Activated CD4-positive, alpha-beta T cell treated with anti-CD3 and anti-CD28 coated beads, Interleukin-2, amount 50 U/mL, for 4 hours (primary cell): ENCODE data around the gene ZNF814.
"Not testable (repeated sequence)": the region's sequence is repeated elsewhere in the genome, so short reads cannot be mapped to it uniquely, and the experiment has no call there.

Source experiments
- DNase-seq, 2 experiments: peaks; one replicate each; pipeline ENCODE4 v3.0.0-alpha.2; 2020

Gene ZNF814

DNA sequence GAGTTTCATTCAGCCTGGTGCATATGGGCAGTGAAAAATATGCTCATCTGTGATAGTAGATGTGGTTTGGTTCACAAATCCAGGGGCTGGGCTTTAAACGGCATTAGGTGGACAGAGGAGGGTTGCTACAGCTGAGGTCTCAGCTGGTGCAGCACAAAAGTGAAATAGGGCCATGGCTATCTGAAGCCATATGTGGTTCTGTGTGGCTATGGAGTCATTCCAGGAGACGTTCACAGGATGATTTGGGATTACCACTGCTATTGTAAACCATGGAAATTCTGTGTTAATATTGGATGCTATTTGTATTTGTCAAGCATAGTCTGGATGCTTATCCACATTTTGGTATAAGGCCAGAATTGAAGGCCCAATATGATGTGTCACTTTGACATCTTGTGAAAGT, 34.7 kb downstream of the ZNF814 start:
- DNase-seq: not testable (repeated sequence)

DNA sequence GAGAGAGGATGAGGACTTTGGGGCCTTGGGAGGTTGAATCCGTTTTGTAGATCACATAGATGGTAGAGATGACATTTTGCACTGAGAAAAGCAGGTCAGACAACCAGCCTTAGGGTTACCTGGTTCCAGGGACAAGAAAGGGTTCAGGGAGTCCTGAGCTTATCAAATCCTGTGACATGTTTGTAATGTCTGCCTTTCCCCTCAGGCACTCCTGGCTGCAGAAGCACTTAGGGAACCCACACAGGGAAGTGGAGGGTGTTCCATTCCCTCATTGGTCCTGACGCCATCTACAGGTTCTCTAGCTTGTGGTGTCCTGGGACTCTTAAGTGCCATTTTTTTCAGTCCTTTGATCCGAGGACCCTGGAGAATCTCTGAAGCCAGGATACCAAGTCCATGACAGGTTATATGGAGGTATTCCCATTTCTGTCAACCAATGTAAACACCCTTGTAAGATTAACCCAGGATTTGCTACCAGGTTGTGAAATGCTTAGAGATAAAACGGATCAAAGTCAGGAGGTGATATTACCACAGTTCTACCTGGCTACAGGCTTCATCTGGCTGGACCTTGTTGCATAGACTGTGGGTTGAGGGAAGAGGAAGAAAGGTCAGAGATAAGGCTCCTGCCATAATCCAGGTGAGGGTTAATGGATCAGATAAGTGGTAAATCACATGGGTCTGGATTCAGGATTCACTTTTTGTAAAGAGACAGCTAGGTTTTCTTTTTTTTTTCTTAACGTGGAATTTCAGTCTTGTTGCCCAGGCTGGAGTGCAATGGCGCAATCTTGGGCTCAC, 36.8 kb downstream of the ZNF814 start:
- not testable (repeated sequence) for DNase-seq

DNA sequence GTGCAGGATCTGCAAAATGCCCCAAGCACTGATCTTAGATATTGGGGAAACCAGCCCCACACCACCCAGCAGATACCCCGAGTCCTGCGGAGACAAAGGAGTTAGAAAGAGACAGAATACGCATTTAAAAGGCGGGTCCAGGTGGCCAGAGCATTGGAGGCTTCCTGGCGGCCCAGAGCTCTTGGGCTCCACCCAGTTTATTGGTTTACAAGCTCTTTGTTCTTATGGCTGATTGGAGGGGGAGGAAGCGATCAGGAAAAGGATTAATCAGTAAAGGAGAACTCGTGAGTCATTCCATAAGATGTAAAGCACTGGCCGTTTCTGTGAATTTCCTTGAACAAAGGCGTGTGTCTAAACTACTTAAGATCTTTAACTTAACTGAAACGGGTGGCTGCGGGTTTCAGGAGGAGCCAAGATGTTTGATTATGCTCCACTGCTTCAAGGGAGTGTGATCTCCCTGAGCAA, 38.3 kb downstream of the ZNF814 start:
- DNase-seq: no peak

DNA sequence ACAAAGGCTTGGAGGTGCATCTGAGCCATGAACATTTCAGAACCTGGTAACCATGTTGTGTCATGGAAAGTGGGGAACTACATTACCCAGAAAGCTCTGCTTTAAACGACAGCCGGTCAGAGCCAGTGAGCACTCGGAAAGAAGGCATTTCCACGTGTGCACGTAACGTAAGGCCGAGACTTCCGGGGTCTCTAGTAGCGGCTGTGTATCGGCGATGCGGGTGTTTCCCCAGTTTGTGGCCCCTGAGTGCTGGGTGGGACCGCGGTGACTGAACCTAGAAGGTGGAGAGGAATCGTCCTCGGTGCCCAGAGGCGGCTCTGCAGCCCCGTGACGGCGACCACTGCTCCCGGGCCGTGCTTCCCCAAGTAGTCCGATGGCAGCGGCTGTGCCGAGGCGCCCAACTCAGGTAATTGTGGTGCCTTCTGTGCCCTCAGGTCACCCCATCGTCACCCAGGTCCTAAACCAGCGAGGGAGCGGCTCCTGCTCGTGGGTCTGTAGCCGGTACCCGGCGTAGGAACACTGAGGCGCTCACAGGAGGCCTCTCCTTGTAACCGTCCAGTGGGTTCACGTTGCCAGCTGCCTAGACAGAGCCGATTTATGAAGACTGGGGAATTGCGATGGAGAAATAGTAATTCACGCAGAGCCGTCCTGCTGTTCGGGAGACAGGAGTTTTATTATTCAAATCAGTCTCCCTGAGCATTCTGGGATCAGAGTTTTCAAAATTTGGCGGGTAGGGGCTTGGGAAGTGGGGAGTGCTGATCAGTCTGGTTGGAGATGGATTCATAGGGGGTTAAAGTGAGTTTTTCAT, 39.0 kb downstream of the ZNF814 start, which contains the start of gene ZNF587:
Gene ZNF587, plus strand, starts transcription at position 194 of the 808 bp plus-strand sequence. Its CDS starts 180 bp downstream, at position 374.
- peak; percentile 70 to 71 for DNase-seq

DNA sequence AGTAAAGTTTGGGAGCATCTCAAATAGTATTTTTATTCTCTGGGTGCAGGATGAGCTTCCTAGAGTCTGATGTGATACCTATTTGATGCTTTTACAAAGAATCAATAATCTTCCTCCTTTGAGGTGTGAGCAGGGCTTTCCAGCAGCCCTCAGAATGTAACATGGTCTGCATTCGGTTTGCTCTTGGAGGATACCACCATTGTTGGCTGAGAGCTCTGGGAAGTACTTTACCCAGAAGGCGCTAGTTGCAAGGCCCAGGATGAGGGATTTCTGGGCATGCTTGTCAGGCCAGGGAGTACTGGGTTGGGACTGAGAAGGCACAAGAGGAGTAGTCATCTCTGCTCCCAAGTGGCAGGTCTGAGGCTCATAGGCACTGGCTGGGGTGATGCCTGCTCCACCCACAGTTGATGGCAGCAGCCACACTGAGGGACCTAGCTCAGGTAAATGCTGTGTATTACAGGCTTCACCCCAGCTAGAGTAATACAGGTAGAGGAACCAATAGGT, 39.6 kb downstream of the ZNF814 start:
- not testable (repeated sequence) for DNase-seq

DNA sequence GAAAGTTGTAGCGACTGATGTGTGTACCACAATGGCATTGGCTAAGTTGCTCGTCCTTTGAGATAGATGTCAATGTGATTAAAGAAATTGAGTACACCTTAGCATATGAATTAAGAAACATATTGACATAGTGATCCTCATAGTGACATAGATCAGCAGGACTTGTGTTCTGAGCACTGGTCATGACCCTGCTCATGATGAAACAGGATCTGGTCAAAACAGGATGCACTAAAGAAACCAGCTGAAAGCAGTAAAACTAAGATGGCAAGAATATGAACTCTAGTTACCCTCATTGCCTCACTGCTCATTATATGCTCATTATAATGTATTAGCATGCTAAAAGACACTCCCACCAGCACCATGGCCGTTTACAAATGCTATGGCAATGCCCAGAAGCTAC, 41.7 kb downstream of the ZNF814 start:
- not testable (repeated sequence) for DNase-seq

DNA sequence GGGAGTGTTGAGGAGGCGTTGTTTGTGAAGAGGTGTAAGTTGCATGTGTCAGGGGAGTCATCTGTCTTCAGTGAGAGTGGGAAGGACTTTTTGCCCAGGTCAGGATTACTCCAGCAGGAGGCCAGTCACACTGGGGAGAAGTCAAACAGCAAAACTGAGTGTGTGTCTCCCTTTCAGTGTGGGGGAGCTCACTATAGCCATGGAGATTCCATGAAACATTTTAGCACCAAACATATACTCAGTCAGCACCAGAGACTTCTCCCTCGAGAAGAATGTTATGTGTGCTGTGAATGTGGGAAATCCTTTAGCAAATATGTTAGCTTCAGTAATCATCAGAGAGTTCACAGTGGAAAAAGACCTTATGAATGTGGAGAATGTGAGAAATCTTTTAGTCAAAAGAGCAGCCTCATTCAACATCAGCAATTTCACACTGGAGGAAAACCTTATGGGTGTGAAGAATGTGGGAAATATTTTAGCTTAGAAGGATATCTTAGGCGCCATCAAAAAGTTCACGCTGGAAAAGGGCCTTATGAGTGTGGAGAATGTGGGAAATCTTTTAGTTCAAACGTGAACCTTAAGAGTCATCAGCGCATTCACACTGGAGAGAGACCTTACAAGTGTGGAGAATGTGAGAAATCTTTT, 47.6 kb downstream of the ZNF814 start:
- DNase-seq: no peak

DNA sequence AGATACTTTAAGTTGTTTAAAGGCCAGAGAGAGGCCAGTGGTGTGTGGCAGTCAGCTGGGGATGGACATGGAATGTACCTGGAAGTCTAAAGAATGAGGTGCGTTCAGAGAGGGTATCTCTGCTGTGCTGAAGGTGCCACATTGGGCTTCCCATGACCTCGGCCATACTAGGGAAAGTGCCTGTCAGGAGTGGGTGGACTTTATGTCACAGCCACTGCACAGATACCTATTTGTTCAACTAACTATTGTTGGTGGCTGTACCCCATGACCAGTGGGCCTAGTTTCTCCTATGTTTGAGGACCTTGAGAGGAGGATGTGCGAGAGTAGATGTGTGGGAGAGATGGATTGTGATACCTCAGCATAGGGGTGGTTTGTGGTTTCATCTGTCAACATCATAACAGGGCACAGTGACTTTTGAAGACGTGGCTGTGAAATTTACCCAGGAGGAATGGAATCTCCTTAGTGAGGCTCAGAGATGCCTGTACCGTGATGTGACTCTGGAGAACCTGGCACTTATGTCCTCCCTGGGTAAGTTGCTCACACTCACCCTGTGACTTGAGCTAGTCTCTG, 50.1 kb downstream of the ZNF814 start:
- DNase-seq: not testable (repeated sequence)

DNA sequence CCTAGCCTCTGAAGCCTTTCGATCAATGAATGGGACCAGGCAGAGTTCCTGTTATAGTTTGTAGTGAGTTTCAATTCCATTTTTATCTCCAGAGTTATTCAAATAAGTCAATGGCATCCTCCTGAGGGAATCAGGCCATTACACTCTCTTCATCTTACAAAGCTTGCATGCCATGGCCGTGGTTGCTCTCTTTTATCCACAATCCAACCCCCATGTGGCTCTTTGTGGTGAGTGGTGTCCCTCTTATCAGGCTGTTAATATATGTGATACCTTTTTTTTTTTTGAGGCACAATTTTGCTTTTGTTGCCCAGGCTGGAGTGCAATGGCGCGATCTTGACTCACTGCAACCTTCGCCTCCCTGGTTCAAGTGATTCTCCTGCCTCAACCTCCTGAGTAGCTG, 51.8 kb downstream of the ZNF814 start:
- not testable (repeated sequence) for DNase-seq

DNA sequence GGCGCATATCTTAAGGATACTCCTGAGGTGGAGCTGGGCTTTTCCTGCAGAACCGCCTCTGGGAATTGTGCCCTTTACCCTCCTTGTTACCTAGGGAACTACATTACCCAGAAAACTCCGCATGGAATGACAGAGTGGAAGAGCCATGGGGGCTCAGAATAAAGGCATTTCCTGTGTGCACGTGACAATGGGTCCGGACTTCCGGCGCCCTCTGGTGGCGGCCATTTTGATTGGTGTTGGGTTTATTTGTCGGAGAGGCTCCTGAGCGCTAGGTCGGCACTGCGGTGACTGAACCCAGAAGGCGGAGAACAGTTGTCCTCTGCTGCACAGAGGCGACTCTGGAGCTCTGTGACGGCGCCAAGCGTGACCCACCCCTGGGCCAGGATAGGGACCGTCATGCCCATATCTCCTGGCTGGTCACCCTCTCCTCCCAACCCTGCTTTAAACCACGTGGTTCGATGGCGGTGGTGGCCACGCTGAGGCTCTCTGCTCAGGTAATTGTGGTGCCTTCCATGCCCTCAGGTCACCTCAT, 58.7 kb downstream of the ZNF814 start, which contains the start of gene ZNF587B:
Gene ZNF587B, plus strand, starts transcription at position 229 of the 532 bp plus-strand sequence. Its CDS starts 230 bp downstream, at position 459.
- DNase-seq: peak; percentile 21 to 23

DNA sequence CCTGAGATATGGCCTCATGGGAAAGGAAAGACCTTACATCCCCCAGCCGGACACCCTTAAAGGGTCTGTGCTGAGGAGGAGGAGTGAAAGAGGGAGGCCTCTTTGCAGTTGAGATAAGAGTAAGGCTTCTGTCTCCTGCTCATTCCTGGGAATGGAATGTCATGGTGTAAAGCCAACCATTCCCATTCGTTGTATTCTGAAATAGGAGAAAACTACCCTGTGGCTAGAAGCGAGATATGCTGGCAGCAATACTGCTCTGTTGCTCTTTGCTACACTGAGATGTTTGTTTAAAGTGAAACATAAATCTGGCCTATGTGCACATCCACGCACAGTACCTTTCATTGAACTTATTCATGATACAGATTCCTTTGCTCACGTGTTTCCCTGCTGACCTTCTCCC, 59.5 kb downstream of the ZNF814 start:
- no peak for DNase-seq

DNA sequence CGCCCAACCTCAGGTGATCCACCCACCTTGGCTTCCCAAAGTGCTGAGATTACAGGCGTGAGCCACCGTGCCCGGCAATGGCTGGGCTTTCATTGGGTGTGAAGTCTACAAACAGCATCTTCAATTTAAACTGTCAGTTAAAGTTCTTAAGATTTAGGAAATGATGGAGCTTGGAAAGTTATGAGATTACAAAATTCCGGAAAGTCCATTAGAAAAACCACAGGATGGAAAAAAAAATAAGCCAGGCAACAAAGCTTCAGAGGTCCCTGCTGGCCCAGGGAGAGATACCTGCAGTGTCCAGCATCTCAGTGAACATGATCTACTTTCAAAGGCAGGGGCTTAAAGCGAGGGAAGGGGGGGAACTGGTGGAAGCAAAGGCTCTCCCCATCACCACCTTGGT, 63.3 kb downstream of the ZNF814 start:
- DNase-seq: no peak

DNA sequence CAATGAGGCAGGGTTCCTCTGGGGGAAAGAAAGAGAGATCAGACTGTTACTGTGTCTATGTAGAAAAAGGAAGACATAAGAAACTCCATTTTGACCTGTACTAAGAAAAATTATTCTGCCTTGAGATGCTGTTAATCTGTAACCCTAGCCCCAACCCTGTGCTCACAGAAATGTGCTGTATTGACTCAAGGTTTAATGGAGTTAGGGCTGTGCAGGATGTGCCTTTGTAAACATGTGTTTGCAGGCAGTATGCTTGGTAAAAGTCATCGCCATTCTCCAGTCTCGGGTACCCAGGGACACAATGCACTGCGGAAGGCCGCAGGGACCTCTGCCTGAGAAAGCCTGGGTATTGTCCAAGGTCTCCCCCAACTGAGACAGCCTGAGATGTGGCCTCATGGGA, 65.2 kb downstream of the ZNF814 start:
- DNase-seq: not testable (repeated sequence)

DNA sequence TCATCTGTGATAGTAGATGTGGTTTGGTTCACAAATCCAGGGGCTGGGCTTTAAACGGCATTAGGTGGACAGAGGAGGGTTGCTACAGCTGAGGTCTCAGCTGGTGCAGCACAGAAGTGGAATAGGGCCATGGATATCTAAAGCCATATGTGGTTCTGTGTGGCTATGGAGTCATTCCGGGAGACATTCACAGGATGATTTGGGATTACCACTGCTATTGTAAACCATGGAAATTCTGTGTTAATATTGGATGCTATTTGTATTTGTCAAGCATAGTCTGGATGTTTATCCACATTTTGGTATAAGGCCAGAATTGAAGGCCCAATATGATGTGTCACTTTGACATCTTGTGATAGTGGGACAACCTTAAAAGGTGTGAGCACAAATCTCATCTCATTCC, 65.7 kb downstream of the ZNF814 start:
- not testable (repeated sequence) for DNase-seq

DNA sequence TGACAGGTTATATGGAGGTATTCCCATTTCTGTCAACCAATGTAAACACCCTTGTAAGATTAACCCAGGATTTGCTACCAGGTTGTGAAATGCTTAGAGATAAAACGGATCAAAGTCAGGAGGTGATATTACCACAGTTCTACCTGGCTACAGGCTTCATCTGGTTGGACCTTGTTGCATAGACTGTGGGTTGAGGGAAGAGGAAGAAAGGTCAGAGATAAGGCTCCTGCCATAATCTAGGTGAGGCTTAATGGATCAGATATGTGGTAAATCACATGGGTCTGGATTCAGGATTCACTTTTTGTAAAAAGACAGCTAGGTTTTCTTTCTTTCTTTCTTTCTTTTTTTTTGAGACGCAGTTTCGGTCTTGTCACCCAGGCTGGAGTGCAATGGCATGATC, 67.3 kb downstream of the ZNF814 start:
- not testable (repeated sequence) for DNase-seq

DNA sequence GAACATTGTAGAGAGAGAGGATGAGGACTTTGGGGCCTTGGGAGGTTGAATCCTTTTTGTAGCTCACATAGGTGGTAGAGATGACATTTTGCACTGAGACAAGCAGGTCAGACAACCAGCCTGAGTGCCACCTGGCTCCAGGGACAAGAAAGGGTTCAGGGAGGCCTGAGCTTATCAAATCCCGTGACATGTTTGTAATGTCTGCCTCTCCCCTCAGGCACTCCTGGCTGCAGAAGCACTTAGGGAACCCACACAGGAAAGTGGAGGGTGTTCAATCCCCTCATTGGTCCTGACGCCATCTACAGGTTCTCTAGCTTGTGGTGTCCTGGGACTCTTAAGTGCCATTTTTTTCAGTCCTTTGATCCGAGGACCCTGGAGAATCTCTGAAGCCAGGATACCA, 67.7 kb downstream of the ZNF814 start:
- not testable (repeated sequence) for DNase-seq

DNA sequence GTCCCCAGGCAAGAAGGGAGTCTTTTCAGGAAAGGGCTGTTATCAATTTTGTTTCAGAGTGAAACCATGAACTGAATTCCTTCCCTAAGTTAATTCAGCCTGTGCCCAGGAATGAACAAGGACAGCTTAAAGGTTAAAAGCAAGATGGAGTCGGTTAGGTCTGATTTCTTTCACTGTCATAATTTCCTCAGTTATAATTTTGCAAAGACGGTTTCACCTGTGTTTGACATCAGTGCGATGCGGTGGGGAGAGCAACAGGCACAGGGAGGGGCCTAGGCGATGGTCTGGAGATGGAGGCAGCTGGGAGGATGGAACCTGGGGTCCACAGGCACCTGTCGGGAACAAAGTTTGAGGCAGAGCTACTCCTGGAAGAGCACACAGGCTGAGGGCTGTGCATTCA, 68.2 kb downstream of the ZNF814 start:
- no peak for DNase-seq

DNA sequence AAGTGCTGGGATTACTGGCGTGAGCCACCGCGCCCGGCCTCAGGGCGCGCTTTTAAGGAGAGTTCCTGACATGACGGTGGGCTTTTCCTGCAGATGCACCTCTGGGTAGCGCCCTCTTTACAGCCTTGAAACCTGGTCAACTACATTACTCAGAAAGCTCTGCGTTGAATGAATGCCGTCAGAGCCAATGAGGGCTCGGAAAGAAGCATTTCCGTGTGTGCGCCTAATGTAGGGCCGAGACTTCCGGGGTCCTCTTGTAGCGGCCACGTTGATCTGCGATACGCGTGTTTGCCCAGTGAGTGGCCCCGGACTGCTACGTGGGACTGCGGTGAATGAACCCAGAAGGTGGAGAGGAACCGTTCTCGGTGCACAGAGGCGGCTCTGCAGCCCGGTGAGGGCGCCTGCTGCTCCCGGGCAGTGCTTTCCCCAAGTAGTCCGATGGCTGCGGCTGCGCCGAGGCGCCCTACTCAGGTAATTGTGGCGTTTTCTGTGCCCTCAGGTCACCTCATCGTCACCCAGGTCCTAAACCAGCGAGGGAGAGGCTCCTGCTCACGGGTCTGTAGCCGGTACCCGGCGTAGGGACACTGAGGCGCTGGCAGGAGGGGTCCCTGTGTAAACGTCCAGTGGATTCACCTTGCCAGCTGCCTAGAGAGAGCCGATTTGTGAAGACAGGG, 69.2 kb downstream of the ZNF814 start:
- DNase-seq: peak; percentile 69 to 70

DNA sequence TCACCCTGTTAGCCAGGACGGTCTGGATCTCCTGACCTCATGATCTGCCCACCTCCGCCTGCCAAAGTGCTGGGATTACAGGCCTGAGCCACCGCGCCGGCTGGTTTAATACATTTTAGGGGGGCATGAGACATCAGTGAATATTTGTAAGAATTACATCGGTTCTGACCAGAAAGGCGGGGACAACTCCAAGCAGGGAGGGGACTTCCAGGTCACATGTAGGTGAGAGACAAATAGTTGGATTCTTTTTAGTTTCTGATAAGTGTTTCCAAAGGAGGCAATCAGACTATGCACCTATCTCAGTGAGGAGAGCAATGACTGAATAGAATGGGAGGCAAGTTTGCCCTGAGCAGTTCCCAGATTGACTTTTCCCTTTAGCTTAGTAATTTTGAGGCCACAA, 70.5 kb downstream of the ZNF814 start:
- no peak for DNase-seq

DNA sequence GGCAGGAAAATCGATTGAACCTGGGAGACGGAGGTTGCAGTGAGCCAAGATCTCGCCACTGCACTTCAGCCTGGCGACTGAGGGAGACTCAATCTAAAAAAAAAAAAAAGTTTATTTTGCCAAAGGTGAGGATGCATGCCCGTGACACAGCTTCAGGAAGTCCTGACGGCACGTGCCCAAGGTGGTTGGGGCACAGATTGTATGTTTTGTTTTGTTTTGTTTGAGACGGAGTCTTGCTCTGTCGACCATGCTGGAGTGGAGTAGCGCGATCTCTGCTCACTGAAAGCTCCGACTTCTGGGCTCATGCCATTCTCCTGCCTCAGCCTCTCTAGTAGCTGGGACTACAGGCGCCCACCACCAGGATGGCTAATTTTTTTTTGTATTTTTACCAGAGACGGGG, 70.9 kb downstream of the ZNF814 start:
- no peak for DNase-seq

DNA sequence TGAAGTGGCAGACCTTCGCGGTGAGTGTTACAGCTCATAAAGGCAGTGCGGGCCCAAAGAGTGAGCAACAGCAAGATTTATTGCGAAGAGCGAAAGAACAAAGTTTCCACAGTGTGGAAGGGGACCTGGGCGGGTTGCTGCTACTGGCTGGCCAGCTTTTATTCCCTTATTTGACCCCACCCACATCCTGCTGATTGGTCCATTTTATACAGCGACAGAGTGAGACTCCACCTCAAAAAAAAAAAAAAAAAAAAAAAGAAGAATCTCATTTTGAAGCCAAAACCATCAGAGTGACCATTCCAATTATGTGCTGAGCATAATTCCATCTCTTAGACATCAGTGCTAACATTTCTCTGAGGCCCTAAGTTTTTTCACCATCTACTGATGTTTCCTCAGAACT, 72.2 kb downstream of the ZNF814 start:
- no peak for DNase-seq
